Measurements from ENCODE around the gene LSP1. TPM values are rescaled to one million over a fixed set of nuclear protein-coding genes. Genes with fewer than 3 reads are reported as not detected.

Gene LSP1
- polyA plus RNA-seq, 1 donor from 2014 or later, result not detected

DNA sequence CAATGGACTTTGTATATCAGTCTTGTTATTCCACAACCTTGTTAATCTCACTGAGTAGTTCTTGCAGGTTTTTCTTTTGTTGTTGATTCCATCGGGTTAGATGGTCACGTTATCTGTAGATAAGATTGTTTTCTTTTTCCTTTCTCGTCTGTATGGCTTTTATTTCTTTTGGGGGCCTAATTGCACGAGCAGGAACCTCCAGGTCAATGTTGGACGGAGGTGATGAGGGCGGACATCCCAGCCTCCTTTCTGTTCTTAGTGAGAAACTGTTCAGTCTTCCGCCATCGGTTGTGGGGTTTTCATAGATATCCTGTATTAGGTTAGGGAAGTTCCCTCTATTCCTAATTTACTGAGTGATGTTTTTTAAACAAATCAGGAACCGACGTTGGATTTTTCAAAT is 43.6 kb downstream of the LSP1 start:
- Histone ChIP-seq H3K27ac (ENCODE audit: low read length) (no peak overlapping the region), H3K9me3 (ENCODE audit: low read length) (no peaks in the 10 kb centered on the region), H2AFZ (ENCODE audit: low read depth, low read length) (no peak overlapping the region), H4K20me1 (ENCODE audit: insufficient read depth) (no peaks in the 10 kb centered on the region), H3K36me3 (ENCODE audit: insufficient read depth, low read length) (no peaks in the 10 kb centered on the region), H3K9me2 (ENCODE audit: insufficient read depth, low read length) (no peaks in the 10 kb centered on the region), H3K4me3 (ENCODE audit: low read length) (no peak overlapping the region), H3K27me3 (ENCODE audit: insufficient read depth, low read depth, low read length) (no peaks in the 10 kb centered on the region), H3K9ac (ENCODE audit: low read length) (no peak overlapping the region), H3K4me2 (ENCODE audit: low read length) (no peak overlapping the region), H3K79me2 (replicated peaks; ENCODE audit: insufficient read depth, low read length) (no peaks in the 10 kb centered on the region), H3F3A (ENCODE audit: insufficient read depth, low read length, poor library complexity, severe bottlenecking) (no peaks in the 10 kb centered on the region)
- TF ChIP-seq, protein P1, sequence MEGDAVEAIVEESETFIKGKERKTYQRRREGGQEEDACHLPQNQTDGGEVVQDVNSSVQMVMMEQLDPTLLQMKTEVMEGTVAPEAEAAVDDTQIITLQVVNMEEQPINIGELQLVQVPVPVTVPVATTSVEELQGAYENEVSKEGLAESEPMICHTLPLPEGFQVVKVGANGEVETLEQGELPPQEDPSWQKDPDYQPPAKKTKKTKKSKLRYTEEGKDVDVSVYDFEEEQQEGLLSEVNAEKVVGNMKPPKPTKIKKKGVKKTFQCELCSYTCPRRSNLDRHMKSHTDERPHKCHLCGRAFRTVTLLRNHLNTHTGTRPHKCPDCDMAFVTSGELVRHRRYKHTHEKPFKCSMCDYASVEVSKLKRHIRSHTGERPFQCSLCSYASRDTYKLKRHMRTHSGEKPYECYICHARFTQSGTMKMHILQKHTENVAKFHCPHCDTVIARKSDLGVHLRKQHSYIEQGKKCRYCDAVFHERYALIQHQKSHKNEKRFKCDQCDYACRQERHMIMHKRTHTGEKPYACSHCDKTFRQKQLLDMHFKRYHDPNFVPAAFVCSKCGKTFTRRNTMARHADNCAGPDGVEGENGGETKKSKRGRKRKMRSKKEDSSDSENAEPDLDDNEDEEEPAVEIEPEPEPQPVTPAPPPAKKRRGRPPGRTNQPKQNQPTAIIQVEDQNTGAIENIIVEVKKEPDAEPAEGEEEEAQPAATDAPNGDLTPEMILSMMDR (IDR thresholded peaks at IDR 0.05; ENCODE audit: poor library complexity, severe bottlenecking), result no peak
- TF ChIP-seq SMC3 (conservative IDR thresholded peaks at IDR 0.05; ENCODE audit: poor library complexity) (no peak), MXI1 (conservative IDR thresholded peaks at IDR 0.05; ENCODE audit: poor library complexity, severe bottlenecking) (no peak), EP300 (conservative IDR thresholded peaks at IDR 0.05; ENCODE audit: poor library complexity, severe bottlenecking) (no peak), EZH2 (IDR thresholded peaks at IDR 0.05; ENCODE audit: borderline replicate concordance, insufficient read depth, low read length, poor library complexity, severe bottlenecking) (no peak), RAD21 (conservative IDR thresholded peaks at IDR 0.05) (no peak), POLR2AphosphoS5 (IDR thresholded peaks at IDR 0.05) (no peak), TAF1 (IDR thresholded peaks at IDR 0.05; ENCODE audit: low read depth) (no peak)
- TF ChIP-seq, protein P2, sequence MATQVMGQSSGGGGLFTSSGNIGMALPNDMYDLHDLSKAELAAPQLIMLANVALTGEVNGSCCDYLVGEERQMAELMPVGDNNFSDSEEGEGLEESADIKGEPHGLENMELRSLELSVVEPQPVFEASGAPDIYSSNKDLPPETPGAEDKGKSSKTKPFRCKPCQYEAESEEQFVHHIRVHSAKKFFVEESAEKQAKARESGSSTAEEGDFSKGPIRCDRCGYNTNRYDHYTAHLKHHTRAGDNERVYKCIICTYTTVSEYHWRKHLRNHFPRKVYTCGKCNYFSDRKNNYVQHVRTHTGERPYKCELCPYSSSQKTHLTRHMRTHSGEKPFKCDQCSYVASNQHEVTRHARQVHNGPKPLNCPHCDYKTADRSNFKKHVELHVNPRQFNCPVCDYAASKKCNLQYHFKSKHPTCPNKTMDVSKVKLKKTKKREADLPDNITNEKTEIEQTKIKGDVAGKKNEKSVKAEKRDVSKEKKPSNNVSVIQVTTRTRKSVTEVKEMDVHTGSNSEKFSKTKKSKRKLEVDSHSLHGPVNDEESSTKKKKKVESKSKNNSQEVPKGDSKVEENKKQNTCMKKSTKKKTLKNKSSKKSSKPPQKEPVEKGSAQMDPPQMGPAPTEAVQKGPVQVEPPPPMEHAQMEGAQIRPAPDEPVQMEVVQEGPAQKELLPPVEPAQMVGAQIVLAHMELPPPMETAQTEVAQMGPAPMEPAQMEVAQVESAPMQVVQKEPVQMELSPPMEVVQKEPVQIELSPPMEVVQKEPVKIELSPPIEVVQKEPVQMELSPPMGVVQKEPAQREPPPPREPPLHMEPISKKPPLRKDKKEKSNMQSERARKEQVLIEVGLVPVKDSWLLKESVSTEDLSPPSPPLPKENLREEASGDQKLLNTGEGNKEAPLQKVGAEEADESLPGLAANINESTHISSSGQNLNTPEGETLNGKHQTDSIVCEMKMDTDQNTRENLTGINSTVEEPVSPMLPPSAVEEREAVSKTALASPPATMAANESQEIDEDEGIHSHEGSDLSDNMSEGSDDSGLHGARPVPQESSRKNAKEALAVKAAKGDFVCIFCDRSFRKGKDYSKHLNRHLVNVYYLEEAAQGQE (IDR thresholded peaks at IDR 0.05; ENCODE audit: borderline replicate concordance), result no peak

DNA sequence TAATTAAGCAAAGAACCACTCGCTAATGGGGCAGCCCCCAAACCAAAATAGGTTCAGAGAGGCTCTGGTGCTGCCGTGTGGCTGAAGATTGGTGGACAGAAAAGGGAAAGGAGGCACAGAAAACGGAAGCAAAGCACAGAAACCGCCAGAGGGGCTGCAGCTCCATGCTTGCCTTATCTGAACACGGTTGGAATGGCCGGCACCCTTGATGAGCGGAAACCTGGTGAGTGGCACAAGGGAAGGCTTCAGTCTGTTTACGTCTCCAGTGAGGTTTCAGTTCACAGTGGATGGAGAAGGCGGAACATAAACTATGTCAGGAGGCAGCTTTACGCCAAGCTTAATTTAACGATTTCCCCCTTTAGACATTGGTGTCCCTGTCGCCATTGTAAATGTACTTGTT is 44.0 kb downstream of the LSP1 start:
- Histone ChIP-seq H3K79me2 (replicated peaks; ENCODE audit: insufficient read depth, low read length) (no peaks in the 10 kb centered on the region), H3K9me2 (ENCODE audit: insufficient read depth, low read length) (no peaks in the 10 kb centered on the region), H3K9ac (ENCODE audit: low read length) (no peak overlapping the region), H3K9me3 (ENCODE audit: low read length) (no peaks in the 10 kb centered on the region), H3K4me3 (ENCODE audit: low read length) (no peak overlapping the region), H3F3A (ENCODE audit: insufficient read depth, low read length, poor library complexity, severe bottlenecking) (no peaks in the 10 kb centered on the region), H4K20me1 (ENCODE audit: insufficient read depth) (no peaks in the 10 kb centered on the region), H3K4me2 (ENCODE audit: low read length) (no peak overlapping the region), H3K27ac (ENCODE audit: low read length) (no peak overlapping the region), H3K27me3 (ENCODE audit: insufficient read depth, low read depth, low read length) (no peaks in the 10 kb centered on the region), H2AFZ (ENCODE audit: low read depth, low read length) (no peak overlapping the region), H3K36me3 (ENCODE audit: insufficient read depth, low read length) (no peaks in the 10 kb centered on the region)
- TF ChIP-seq POLR2AphosphoS5 (IDR thresholded peaks at IDR 0.05) (no peak), MXI1 (conservative IDR thresholded peaks at IDR 0.05; ENCODE audit: poor library complexity, severe bottlenecking) (no peak), EP300 (conservative IDR thresholded peaks at IDR 0.05; ENCODE audit: poor library complexity, severe bottlenecking) (no peak), RAD21 (conservative IDR thresholded peaks at IDR 0.05) (no peak), EZH2 (IDR thresholded peaks at IDR 0.05; ENCODE audit: borderline replicate concordance, insufficient read depth, low read length, poor library complexity, severe bottlenecking) (no peak), SMC3 (conservative IDR thresholded peaks at IDR 0.05; ENCODE audit: poor library complexity) (no peak), TAF1 (IDR thresholded peaks at IDR 0.05; ENCODE audit: low read depth) (no peak)
- TF ChIP-seq, protein P2 (IDR thresholded peaks at IDR 0.05; ENCODE audit: borderline replicate concordance), result no peak
- TF ChIP-seq, protein P1 (IDR thresholded peaks at IDR 0.05; ENCODE audit: poor library complexity, severe bottlenecking), result no peak

Data from neural cell (in vitro differentiated cells).